Ishikawa (cell line): ENCODE data around the gene STUM.

Experiments
- EP300 ChIP-seq: IDR thresholded peaks from 2 replicates; pipeline ENCODE4 v1.6.1; 2012; ENCODE audit warnings: borderline replicate concordance
- FOXM1 ChIP-seq: IDR thresholded peaks from 2 replicates; pipeline ENCODE4 v1.6.1; 2012; ENCODE audit warnings: low read depth, borderline replicate concordance
- TCF12 ChIP-seq: IDR thresholded peaks from 2 replicates; pipeline ENCODE4 v1.6.1; 2012; ENCODE audit warnings: low read depth
- YY1 ChIP-seq: IDR thresholded peaks from 2 replicates; pipeline ENCODE4 v1.6.1; 2012; ENCODE audit warnings: low read depth
- TF ChIP-seq, protein P1 (sequence below): IDR thresholded peaks from 2 replicates; pipeline ENCODE4 v1.6.1; 2012; ENCODE audit warnings: low read depth, mild to moderate bottlenecking
- TF ChIP-seq, protein P2 (sequence below): IDR thresholded peaks from 2 replicates; pipeline ENCODE4 v1.6.1; 2012

GRCh38 chr1:226512076-226512728 is 36.4 kb upstream of the STUM start:
- TF ChIP-seq EP300: no peak
- TF ChIP-seq, protein P1, sequence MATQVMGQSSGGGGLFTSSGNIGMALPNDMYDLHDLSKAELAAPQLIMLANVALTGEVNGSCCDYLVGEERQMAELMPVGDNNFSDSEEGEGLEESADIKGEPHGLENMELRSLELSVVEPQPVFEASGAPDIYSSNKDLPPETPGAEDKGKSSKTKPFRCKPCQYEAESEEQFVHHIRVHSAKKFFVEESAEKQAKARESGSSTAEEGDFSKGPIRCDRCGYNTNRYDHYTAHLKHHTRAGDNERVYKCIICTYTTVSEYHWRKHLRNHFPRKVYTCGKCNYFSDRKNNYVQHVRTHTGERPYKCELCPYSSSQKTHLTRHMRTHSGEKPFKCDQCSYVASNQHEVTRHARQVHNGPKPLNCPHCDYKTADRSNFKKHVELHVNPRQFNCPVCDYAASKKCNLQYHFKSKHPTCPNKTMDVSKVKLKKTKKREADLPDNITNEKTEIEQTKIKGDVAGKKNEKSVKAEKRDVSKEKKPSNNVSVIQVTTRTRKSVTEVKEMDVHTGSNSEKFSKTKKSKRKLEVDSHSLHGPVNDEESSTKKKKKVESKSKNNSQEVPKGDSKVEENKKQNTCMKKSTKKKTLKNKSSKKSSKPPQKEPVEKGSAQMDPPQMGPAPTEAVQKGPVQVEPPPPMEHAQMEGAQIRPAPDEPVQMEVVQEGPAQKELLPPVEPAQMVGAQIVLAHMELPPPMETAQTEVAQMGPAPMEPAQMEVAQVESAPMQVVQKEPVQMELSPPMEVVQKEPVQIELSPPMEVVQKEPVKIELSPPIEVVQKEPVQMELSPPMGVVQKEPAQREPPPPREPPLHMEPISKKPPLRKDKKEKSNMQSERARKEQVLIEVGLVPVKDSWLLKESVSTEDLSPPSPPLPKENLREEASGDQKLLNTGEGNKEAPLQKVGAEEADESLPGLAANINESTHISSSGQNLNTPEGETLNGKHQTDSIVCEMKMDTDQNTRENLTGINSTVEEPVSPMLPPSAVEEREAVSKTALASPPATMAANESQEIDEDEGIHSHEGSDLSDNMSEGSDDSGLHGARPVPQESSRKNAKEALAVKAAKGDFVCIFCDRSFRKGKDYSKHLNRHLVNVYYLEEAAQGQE: no peak
- no peak for TF ChIP-seq FOXM1
- TF ChIP-seq, protein P2, sequence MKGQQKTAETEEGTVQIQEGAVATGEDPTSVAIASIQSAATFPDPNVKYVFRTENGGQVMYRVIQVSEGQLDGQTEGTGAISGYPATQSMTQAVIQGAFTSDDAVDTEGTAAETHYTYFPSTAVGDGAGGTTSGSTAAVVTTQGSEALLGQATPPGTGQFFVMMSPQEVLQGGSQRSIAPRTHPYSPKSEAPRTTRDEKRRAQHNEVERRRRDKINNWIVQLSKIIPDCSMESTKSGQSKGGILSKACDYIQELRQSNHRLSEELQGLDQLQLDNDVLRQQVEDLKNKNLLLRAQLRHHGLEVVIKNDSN: no peak
- no peak for TF ChIP-seq TCF12
- TF ChIP-seq YY1: no peak
